Activated B cell treated with CpG ODN at 0.5 μM for 24 hours (primary cell): ENCODE data around the gene CLMP. TPM values are rescaled to one million over a fixed set of nuclear protein-coding genes. Genes with fewer than 3 reads are reported as not detected.
A peak's percentile ranks its signal among the peaks of the same experiment; 100 is the strongest.
"Not testable (repeated sequence)": the region's sequence is repeated elsewhere in the genome, so short reads cannot be mapped to it uniquely, and the experiment has no call there.

ENCODE experiments used
- ATAC-seq: fragments of 200-7000 bp; cut with Tn5 transposase; one replicate; pipeline ENCODE4 v1.10.0; 2021; ENCODE audit warnings: low read depth, mild to moderate bottlenecking, moderate library complexity
- CTCF ChIA-PET: fragments of 350-600 bp; sonication (Branson Sonifier 250); formaldehyde crosslinking; loops from one replicate; lab custom pipeline; 2021; ENCODE audit warnings: antibody characterized with exemption; lab: Charles Lee
- POLR2A ChIA-PET: fragments of 350-600 bp; sonication (Branson Sonifier 250); formaldehyde crosslinking; loops from one replicate; lab custom pipeline; 2021; ENCODE audit warnings: antibody characterized with exemption; lab: Charles Lee
- DNase-seq: peaks from one replicate; pipeline ENCODE4 v3.0.0; 2022
- H3K27ac Mint-ChIP-seq: one replicate; pipeline ENCODE4 v1.8.0; 2020; ENCODE audit warnings: mixed read lengths
- H3K27me3 Mint-ChIP-seq: one replicate; pipeline ENCODE4 v1.8.0; 2021; ENCODE audit warnings: mixed read lengths
- H3K36me3 Mint-ChIP-seq: one replicate; pipeline ENCODE4 v1.8.0; 2021; ENCODE audit warnings: low read depth, mixed read lengths
- H3K4me1 Mint-ChIP-seq: one replicate; pipeline ENCODE4 v1.8.0; 2021; ENCODE audit warnings: mixed read lengths
- H3K4me3 Mint-ChIP-seq: one replicate; pipeline ENCODE4 v1.8.0; 2020; ENCODE audit warnings: mild to moderate bottlenecking, mixed read lengths
- H3K9me3 Mint-ChIP-seq: one replicate; pipeline ENCODE4 v1.8.0; 2020; ENCODE audit warnings: mixed read lengths
- intact Hi-C: fragments of 100-400 bp; cut with micrococcal nuclease; formaldehyde crosslinking; loops from one replicate; pipeline ENCODE4 v1.15.1; 2024
- total RNA-seq: library from RNA; stranded (reverse); gene quantifications from 2 replicates; pipeline ENCODE4 v1.2.3, GENCODE V29; 2022
- TF ChIP-seq, protein P1 (sequence below): fragments of 200-600 bp; IDR thresholded peaks from one replicate; pipeline ENCODE4 v1.8.0; 2022; ENCODE audit warnings: antibody characterized with exemption, mild to moderate bottlenecking

Gene CLMP
- total RNA-seq, 1 donor from 2014 or later = not detected

DNA sequence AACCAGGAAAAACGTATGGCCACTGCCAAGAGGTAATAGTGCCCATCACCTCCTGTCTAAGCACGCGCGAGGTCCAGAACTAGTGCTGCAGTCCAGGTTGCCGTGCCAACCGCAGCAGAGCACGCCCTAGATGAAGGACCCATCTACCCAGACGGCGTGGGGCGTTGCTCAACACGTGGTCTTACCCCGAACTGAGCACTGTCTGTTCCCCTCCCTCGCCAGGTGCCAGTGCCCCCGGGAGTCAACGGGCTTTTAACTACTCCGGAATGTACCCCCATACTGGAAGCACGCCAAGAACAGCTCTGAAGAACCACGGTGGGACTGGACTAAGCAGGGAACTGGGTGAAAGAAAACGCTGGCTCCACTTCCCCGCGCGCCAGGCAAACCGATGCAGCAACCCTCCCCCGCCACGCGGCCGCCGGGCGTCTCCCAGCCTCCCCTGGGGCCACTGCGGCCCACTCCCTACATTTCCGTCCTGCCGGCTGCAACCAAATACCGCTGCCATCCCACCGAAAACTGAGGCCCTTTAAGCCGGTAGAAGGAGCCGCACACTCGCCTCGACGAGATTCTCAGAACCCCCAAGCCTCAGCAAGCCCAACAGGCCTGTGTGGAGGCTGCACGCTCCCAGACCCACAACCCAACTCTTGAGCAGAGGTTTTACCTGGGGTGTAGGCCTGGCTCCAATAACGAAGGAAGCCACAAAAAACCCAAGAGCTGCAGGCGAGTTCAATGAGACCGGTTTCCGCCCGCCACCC lies 133.5 kb downstream of the CLMP start, which contains the start of gene HSPA8:
Gene HSPA8 (minus strand): TSS at position 734 of the 755 bp plus-strand sequence. CDS start 812 bp downstream, outside the sequence.
- no peak for DNase-seq
- CTCF ChIA-PET = interaction anchor here (1.0 to 1.3 kb wide), 3 partner anchors 7 to 186 kb away, joined by 3 to 4 read pairs (median 3); no protein-coding TSS in a partner anchor

DNA sequence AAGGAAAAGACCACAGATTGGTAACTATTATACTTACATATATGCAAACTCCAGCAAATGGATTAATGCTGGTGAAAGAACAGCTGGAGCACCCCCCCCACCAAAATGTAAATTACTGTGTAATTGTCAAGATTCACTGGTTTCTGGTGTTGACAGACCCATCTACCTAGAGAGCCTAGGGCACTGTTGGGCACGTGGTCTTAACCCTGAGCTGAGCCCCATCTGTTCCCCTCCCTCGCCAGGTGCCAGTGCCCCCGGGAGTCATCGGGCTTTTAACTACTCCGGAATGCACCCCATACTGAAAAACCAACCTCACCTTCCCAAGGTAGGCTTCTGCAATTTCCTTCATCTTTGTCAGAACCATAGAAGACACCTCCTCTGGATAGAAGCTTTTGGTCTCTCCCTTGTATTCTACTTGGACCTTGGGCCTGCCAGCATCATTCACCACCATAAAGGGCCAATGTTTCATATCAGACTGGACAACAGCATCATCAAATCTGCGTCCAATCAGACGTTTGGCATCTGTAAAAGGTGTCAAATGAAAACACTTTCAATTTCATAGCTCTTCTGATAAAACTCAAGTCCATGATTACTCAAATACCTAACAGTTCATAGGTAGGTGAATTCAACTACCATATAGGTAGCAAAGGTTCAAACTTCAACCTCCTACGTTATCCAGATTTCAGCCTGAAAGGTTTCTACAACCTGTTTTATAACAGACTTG lies 134.6 kb downstream of the CLMP start:
- Mint-ChIP-seq H3K9me3 (no peaks in the 10 kb centered on the region), H3K27me3 (no peaks in the 10 kb centered on the region), H3K27ac (peak overlapping the region; percentile 100), H3K4me3 (peak overlapping the region; percentile 97), H3K36me3 (peaks cover 76% of the 10 kb centered on the region), H3K4me1 (peaks cover 79% of the 10 kb centered on the region)
- intact Hi-C loops = loop anchor here (5.0 to 10.0 kb wide), 4 partner anchors 346 to 1687 kb away; partner anchors contain the start of genes SORL1, SORL1-AS1 and UBASH3B
- ATAC-seq = no peak
- CTCF ChIA-PET = interaction anchor here (0.9 to 1.5 kb wide), 4 partner anchors 9 to 197 kb away, joined by 3 to 5 read pairs (median 4); no protein-coding TSS in a partner anchor
- no peak for DNase-seq
- POLR2A ChIA-PET = interaction anchor here (0.6 to 2.1 kb wide), 3 partner anchors 9 to 13 kb away, joined by 5 to 9 read pairs (median 6); no protein-coding TSS in a partner anchor
- TF ChIP-seq, protein P1, sequence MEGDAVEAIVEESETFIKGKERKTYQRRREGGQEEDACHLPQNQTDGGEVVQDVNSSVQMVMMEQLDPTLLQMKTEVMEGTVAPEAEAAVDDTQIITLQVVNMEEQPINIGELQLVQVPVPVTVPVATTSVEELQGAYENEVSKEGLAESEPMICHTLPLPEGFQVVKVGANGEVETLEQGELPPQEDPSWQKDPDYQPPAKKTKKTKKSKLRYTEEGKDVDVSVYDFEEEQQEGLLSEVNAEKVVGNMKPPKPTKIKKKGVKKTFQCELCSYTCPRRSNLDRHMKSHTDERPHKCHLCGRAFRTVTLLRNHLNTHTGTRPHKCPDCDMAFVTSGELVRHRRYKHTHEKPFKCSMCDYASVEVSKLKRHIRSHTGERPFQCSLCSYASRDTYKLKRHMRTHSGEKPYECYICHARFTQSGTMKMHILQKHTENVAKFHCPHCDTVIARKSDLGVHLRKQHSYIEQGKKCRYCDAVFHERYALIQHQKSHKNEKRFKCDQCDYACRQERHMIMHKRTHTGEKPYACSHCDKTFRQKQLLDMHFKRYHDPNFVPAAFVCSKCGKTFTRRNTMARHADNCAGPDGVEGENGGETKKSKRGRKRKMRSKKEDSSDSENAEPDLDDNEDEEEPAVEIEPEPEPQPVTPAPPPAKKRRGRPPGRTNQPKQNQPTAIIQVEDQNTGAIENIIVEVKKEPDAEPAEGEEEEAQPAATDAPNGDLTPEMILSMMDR = no peak

More for the DNA sequence above, 133.5 kb downstream of the CLMP start, which contains the start of gene HSPA8:
- Mint-ChIP-seq H3K27me3 (no peaks in the 10 kb centered on the region), H3K4me1 (peaks cover 76% of the 10 kb centered on the region), H3K27ac (peak within 1 kb of the TSS; percentile 100), H3K36me3 (peaks cover 68% of the 10 kb centered on the region), H3K9me3 (no peaks in the 10 kb centered on the region), H3K4me3 (peak within 1 kb of the TSS; percentile 97)
- POLR2A ChIA-PET = interaction anchor here (0.6 to 2.6 kb wide), 32 partner anchors 8 to 1976 kb away, joined by 3 to 30 read pairs (median 4); partner anchors contain the start of genes SC5D and ZNF202
- peak; percentile 0 for ATAC-seq
- intact Hi-C loops = loop anchor here (1.0 to 10.0 kb wide), 10 partner anchors 9 to 1769 kb away; partner anchors contain the start of genes JHY, SC5D, SORL1 and SORL1-AS1
- TF ChIP-seq, protein P1 = no peak

DNA sequence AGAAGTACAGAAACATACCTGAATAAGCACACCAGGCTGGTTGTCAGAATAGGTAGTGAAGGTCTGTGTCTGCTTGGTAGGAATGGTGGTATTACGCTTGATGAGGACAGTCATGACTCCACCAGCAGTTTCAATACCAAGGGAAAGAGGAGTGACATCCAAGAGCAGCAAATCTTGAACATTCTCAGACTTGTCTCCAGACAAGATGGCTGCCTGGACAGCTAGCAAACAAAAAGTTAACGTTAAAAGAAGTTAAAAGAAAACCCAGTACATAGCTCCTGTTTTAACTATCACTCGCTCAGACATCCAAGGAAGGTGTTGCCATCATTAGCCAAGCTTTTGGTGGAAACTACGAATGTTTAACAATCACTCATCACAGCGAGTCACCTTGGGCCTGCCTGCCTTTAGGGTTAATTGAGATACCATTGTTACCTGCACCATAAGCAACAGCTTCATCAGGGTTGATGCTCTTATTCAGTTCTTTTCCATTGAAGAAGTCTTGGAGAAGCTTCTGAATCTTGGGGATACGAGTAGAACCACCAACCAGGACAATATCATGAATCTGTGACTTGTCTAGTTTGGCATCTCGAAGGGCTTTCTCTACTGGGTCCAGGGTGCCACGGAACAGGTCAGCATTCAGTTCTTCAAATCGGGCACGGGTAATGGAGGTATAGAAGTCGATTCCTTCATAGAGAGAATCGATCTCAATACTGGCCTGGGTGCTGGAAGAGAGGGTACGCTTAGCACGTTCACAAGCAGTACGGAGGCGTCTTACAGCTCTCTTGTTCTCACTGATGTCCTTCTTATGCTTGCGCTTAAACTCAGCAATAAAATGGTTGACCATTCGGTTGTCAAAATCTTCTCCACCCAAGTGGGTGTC lies 135.8 kb downstream of the CLMP start:
- H3K9me3 Mint-ChIP-seq, DNase-seq, ATAC-seq, H3K27me3 Mint-ChIP-seq, intact Hi-C loops: not testable (repeated sequence)
- ChIA-PET POLR2A (interaction anchor here (0.6 kb wide), 2 partner anchors 8 to 10 kb away, joined by 5 to 6 read pairs; no protein-coding TSS in a partner anchor), CTCF (interaction anchor here (1.5 kb wide), 1 partner anchor 36 kb away, joined by 5 read pairs; no protein-coding TSS in a partner anchor)
- Mint-ChIP-seq H3K27ac (peak overlapping the region; percentile 100), H3K36me3 (peaks cover 83% of the 10 kb centered on the region), H3K4me3 (peak overlapping the region; percentile 97), H3K4me1 (peaks cover 81% of the 10 kb centered on the region)

DNA sequence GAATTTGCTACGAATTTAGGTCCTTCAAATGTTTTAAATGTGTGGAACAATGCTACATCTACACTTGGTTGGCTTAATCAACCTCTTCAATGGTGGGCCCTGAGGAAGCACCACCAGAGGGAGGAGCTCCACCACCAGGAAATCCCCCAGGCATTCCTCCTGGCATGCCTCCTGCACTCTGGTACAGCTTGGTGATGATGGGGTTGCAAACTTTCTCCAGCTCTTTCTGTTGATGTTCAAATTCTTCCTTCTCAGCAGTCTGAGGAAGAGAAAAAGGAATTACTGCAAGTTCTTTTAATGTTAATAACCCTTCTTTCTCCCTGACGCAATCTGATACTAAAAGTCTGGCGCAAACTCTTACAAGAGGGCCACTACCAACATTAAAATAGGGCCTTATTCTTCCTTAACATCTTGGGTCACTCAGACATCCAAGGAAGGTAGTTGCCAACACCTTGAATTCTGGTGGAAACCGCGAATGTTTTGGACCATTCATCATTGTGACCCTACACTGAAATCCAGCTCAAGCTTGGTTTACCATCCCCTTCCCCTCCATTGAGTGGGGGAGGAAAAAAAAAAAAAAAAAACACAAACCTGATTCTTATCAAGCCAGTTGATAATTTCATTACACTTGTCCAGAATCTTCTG lies 137.3 kb downstream of the CLMP start:
- ChIA-PET CTCF (interaction anchor here (1.0 to 1.5 kb wide), 3 partner anchors 8 to 37 kb away, joined by 3 to 5 read pairs (median 4); no protein-coding TSS in a partner anchor), POLR2A (interaction anchor here (0.6 to 0.7 kb wide), 2 partner anchors 37 to 45 kb away, joined by 5 to 8 read pairs; no protein-coding TSS in a partner anchor)
- Mint-ChIP-seq H3K27me3 (no peaks in the 10 kb centered on the region), H3K27ac (peak overlapping the region; percentile 100), H3K9me3 (no peaks in the 10 kb centered on the region), H3K4me1 (peaks cover 76% of the 10 kb centered on the region), H3K4me3 (peak overlapping the region; percentile 97), H3K36me3 (peaks cover 87% of the 10 kb centered on the region)
- intact Hi-C loops = no loop called here
- no peak for DNase-seq
- TF ChIP-seq, protein P1 = no peak
- no peak for ATAC-seq
